ENCODE measurements around the gene LRRC36. TPM values are rescaled to one million over a fixed set of nuclear protein-coding genes. Genes with fewer than 3 reads are reported as not detected.
A peak's percentile ranks its signal among the peaks of the same experiment; 100 is the strongest.

LRRC36 gene
- total RNA-seq, 1 experiment from 2014 or later = 0.13 TPM

DNA sequence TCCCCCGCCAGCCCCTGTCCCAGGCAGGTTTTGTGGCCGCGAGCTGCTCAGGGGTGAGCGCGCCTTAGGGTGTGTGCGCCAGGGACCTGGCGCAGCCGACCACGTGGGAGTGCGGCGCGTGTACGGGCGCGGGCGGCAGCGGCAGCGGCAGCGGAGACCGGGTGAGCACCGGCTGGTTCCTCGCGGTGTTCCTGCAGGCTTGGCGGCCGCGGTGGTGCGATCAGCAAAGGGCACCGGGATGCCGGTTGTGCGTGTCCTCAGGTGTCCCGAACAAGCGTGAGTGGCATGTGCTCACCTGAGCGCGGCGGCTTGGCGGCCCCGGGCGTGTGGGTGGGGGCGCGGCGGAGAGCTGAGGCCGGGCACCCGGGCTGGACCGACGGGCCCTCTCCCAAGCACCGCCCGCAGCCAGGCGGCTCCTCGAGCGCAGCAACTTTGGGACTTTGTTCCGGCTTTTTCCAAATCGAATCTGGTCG is 103.9 kb downstream of the LRRC36 start (continued):
- TF ChIP-seq, protein P1, sequence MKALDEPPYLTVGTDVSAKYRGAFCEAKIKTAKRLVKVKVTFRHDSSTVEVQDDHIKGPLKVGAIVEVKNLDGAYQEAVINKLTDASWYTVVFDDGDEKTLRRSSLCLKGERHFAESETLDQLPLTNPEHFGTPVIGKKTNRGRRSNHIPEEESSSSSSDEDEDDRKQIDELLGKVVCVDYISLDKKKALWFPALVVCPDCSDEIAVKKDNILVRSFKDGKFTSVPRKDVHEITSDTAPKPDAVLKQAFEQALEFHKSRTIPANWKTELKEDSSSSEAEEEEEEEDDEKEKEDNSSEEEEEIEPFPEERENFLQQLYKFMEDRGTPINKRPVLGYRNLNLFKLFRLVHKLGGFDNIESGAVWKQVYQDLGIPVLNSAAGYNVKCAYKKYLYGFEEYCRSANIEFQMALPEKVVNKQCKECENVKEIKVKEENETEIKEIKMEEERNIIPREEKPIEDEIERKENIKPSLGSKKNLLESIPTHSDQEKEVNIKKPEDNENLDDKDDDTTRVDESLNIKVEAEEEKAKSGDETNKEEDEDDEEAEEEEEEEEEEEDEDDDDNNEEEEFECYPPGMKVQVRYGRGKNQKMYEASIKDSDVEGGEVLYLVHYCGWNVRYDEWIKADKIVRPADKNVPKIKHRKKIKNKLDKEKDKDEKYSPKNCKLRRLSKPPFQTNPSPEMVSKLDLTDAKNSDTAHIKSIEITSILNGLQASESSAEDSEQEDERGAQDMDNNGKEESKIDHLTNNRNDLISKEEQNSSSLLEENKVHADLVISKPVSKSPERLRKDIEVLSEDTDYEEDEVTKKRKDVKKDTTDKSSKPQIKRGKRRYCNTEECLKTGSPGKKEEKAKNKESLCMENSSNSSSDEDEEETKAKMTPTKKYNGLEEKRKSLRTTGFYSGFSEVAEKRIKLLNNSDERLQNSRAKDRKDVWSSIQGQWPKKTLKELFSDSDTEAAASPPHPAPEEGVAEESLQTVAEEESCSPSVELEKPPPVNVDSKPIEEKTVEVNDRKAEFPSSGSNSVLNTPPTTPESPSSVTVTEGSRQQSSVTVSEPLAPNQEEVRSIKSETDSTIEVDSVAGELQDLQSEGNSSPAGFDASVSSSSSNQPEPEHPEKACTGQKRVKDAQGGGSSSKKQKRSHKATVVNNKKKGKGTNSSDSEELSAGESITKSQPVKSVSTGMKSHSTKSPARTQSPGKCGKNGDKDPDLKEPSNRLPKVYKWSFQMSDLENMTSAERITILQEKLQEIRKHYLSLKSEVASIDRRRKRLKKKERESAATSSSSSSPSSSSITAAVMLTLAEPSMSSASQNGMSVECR (CRISPR knock-in tag; IDR thresholded peaks at IDR 0.05; ENCODE audit: borderline replicate concordance) = peak; percentile 89; the same call in 1 of the 2 replicates
- TF ChIP-seq, protein P2, sequence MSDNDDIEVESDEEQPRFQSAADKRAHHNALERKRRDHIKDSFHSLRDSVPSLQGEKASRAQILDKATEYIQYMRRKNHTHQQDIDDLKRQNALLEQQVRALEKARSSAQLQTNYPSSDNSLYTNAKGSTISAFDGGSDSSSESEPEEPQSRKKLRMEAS (CRISPR knock-in tag; IDR thresholded peaks at IDR 0.05) = peak; percentile 89; the same call in 1 of the 2 replicates
- TF ChIP-seq TEAD1 (CRISPR knock-in tag; IDR thresholded peaks at IDR 0.05) = peak; percentile 65
- TF ChIP-seq, protein P3, sequence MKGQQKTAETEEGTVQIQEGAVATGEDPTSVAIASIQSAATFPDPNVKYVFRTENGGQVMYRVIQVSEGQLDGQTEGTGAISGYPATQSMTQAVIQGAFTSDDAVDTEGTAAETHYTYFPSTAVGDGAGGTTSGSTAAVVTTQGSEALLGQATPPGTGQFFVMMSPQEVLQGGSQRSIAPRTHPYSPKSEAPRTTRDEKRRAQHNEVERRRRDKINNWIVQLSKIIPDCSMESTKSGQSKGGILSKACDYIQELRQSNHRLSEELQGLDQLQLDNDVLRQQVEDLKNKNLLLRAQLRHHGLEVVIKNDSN (CRISPR knock-in tag; IDR thresholded peaks at IDR 0.05) = peak; percentile 67
- TF ChIP-seq, protein P4, sequence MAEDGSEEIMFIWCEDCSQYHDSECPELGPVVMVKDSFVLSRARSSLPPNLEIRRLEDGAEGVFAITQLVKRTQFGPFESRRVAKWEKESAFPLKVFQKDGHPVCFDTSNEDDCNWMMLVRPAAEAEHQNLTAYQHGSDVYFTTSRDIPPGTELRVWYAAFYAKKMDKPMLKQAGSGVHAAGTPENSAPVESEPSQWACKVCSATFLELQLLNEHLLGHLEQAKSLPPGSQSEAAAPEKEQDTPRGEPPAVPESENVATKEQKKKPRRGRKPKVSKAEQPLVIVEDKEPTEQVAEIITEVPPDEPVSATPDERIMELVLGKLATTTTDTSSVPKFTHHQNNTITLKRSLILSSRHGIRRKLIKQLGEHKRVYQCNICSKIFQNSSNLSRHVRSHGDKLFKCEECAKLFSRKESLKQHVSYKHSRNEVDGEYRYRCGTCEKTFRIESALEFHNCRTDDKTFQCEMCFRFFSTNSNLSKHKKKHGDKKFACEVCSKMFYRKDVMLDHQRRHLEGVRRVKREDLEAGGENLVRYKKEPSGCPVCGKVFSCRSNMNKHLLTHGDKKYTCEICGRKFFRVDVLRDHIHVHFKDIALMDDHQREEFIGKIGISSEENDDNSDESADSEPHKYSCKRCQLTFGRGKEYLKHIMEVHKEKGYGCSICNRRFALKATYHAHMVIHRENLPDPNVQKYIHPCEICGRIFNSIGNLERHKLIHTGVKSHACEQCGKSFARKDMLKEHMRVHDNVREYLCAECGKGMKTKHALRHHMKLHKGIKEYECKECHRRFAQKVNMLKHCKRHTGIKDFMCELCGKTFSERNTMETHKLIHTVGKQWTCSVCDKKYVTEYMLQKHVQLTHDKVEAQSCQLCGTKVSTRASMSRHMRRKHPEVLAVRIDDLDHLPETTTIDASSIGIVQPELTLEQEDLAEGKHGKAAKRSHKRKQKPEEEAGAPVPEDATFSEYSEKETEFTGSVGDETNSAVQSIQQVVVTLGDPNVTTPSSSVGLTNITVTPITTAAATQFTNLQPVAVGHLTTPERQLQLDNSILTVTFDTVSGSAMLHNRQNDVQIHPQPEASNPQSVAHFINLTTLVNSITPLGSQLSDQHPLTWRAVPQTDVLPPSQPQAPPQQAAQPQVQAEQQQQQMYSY (CRISPR knock-in tag; IDR thresholded peaks at IDR 0.05) = no peak
- TF ChIP-seq NFATC4 (CRISPR knock-in tag; IDR thresholded peaks at IDR 0.05) = no peak
- TF ChIP-seq, protein P5, sequence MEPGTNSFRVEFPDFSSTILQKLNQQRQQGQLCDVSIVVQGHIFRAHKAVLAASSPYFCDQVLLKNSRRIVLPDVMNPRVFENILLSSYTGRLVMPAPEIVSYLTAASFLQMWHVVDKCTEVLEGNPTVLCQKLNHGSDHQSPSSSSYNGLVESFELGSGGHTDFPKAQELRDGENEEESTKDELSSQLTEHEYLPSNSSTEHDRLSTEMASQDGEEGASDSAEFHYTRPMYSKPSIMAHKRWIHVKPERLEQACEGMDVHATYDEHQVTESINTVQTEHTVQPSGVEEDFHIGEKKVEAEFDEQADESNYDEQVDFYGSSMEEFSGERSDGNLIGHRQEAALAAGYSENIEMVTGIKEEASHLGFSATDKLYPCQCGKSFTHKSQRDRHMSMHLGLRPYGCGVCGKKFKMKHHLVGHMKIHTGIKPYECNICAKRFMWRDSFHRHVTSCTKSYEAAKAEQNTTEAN (CRISPR knock-in tag; IDR thresholded peaks at IDR 0.05) = peak; percentile 87
- TF ChIP-seq GABPB1 (CRISPR knock-in tag; IDR thresholded peaks at IDR 0.05) = peak; percentile 66
- TF ChIP-seq, protein P6, sequence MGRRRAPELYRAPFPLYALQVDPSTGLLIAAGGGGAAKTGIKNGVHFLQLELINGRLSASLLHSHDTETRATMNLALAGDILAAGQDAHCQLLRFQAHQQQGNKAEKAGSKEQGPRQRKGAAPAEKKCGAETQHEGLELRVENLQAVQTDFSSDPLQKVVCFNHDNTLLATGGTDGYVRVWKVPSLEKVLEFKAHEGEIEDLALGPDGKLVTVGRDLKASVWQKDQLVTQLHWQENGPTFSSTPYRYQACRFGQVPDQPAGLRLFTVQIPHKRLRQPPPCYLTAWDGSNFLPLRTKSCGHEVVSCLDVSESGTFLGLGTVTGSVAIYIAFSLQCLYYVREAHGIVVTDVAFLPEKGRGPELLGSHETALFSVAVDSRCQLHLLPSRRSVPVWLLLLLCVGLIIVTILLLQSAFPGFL (CRISPR knock-in tag; IDR thresholded peaks at IDR 0.05; ENCODE audit: borderline replicate concordance) = 0 out of 2 replicates have a peak, but pooled peaks have one; percentile 57
- TF ChIP-seq, protein P7, sequence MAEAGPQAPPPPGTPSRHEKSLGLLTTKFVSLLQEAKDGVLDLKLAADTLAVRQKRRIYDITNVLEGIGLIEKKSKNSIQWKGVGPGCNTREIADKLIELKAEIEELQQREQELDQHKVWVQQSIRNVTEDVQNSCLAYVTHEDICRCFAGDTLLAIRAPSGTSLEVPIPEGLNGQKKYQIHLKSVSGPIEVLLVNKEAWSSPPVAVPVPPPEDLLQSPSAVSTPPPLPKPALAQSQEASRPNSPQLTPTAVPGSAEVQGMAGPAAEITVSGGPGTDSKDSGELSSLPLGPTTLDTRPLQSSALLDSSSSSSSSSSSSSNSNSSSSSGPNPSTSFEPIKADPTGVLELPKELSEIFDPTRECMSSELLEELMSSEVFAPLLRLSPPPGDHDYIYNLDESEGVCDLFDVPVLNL (CRISPR knock-in tag; IDR thresholded peaks at IDR 0.05; ENCODE audit: borderline replicate concordance, low read depth) = peak; percentile 76; the same call in 1 of the 2 replicates
- TF ChIP-seq ESRRA (CRISPR knock-in tag; IDR thresholded peaks at IDR 0.05; ENCODE audit: borderline replicate concordance) = peak; percentile 49; the same call in 1 of the 2 replicates
- TF ChIP-seq, protein P8, sequence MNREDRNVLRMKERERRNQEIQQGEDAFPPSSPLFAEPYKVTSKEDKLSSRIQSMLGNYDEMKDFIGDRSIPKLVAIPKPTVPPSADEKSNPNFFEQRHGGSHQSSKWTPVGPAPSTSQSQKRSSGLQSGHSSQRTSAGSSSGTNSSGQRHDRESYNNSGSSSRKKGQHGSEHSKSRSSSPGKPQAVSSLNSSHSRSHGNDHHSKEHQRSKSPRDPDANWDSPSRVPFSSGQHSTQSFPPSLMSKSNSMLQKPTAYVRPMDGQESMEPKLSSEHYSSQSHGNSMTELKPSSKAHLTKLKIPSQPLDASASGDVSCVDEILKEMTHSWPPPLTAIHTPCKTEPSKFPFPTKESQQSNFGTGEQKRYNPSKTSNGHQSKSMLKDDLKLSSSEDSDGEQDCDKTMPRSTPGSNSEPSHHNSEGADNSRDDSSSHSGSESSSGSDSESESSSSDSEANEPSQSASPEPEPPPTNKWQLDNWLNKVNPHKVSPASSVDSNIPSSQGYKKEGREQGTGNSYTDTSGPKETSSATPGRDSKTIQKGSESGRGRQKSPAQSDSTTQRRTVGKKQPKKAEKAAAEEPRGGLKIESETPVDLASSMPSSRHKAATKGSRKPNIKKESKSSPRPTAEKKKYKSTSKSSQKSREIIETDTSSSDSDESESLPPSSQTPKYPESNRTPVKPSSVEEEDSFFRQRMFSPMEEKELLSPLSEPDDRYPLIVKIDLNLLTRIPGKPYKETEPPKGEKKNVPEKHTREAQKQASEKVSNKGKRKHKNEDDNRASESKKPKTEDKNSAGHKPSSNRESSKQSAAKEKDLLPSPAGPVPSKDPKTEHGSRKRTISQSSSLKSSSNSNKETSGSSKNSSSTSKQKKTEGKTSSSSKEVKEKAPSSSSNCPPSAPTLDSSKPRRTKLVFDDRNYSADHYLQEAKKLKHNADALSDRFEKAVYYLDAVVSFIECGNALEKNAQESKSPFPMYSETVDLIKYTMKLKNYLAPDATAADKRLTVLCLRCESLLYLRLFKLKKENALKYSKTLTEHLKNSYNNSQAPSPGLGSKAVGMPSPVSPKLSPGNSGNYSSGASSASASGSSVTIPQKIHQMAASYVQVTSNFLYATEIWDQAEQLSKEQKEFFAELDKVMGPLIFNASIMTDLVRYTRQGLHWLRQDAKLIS (CRISPR knock-in tag; IDR thresholded peaks at IDR 0.05; ENCODE audit: borderline replicate concordance) = no peak
- TF ChIP-seq FOXJ3 (CRISPR knock-in tag; IDR thresholded peaks at IDR 0.05; ENCODE audit: borderline replicate concordance) = no peak
- no peak; the same call in 1 of the 2 replicates for TF ChIP-seq KAT7 (CRISPR knock-in tag; IDR thresholded peaks at IDR 0.05; ENCODE audit: borderline replicate concordance)
- TF ChIP-seq SOX15 (CRISPR knock-in tag; IDR thresholded peaks at IDR 0.05) = no peak
- TF ChIP-seq ZNF138 (CRISPR knock-in tag; conservative IDR thresholded peaks at IDR 0.05) = no peak

Measured in WTC11 (cell line).